ENCODE measurements around the gene HABP4.
"Not testable (repeated sequence)": the region's sequence is repeated elsewhere in the genome, so short reads cannot be mapped to it uniquely, and the experiment has no call there.

HABP4 gene

GRCh38 chr9:96500696-96501632 is 51.0 kb downstream of the HABP4 start:
- peak; percentile 45 for DNase-seq (ENCODE audit: low read depth, low spot score)
- ChIA-PET CTCF (no interaction called here), POLR2A (no interaction called here)
- no peak for TF ChIP-seq CTCF (IDR thresholded peaks at IDR 0.05; ENCODE audit: insufficient read depth, low read length, missing control alignments)
- H3K4me3 ChIP-seq (ENCODE audit: low read depth, low read length): no peak overlapping the region

- no peak for DNase-seq (ENCODE audit: low read depth, low spot score)
- no peak for TF ChIP-seq CTCF (IDR thresholded peaks at IDR 0.05; ENCODE audit: insufficient read depth, low read length, missing control alignments)
- CTCF ChIA-PET: no interaction called here
- POLR2A ChIA-PET: no interaction called here
- no peak overlapping the region for H3K4me3 ChIP-seq (ENCODE audit: low read depth, low read length)
Observed at GRCh38 chr9:96501633-96502538, 51.9 kb downstream of the HABP4 start.

- CTCF ChIA-PET: no interaction called here
- POLR2A ChIA-PET: interaction anchor here (0.5 kb wide), 1 partner anchor 45 kb away, joined by 3 read pairs; no protein-coding TSS in a partner anchor
Observed at GRCh38 chr9:96502539-96503373, 52.8 kb downstream of the HABP4 start.

GRCh38 chr9:96503374-96503748 is 53.4 kb downstream of the HABP4 start:
- H3K4me3 ChIP-seq (ENCODE audit: low read depth, low read length); CTCF ChIA-PET; DNase-seq (ENCODE audit: low read depth, low spot score); POLR2A ChIA-PET: not testable (repeated sequence)

More at GRCh38 chr9:96502539-96503373, 52.8 kb downstream of the HABP4 start:
- H3K4me3 ChIP-seq (ENCODE audit: low read depth, low read length): no peak overlapping the region
- no peak for TF ChIP-seq CTCF (IDR thresholded peaks at IDR 0.05; ENCODE audit: insufficient read depth, low read length, missing control alignments)
- DNase-seq (ENCODE audit: low read depth, low spot score): no peak

GRCh38 chr9:96503918-96504317 is 53.9 kb downstream of the HABP4 start:
- ChIA-PET CTCF (no interaction called here), POLR2A (no interaction called here)
- no peak overlapping the region for H3K4me3 ChIP-seq (ENCODE audit: low read depth, low read length)
- no peak for TF ChIP-seq CTCF (IDR thresholded peaks at IDR 0.05; ENCODE audit: insufficient read depth, low read length, missing control alignments)
- no peak for DNase-seq (ENCODE audit: low read depth, low spot score)

GRCh38 chr9:96505316-96505991 is 55.5 kb downstream of the HABP4 start:
- CTCF ChIA-PET: interaction anchor here (0.8 to 1.0 kb wide), 2 partner anchors 9 to 13 kb away, joined by 3 read pairs; no protein-coding TSS in a partner anchor
- POLR2A ChIA-PET: no interaction called here
- DNase-seq (ENCODE audit: low read depth, low spot score): no peak

More at GRCh38 chr9:96505316-96505991, 55.5 kb downstream of the HABP4 start:
- no peak overlapping the region for H3K4me3 ChIP-seq (ENCODE audit: low read depth, low read length)
- no peak for TF ChIP-seq CTCF (IDR thresholded peaks at IDR 0.05; ENCODE audit: insufficient read depth, low read length, missing control alignments)

Data from AG04449 (cell line).